Activated CD8-positive, alpha-beta T cell treated with anti-CD3 and anti-CD28 coated beads, Interleukin-2, amount 10 ng/mL, durations not matched to agents 7 days and 5 days (primary cell): ENCODE results near the gene DNM2. TPM values are rescaled to one million over a fixed set of nuclear protein-coding genes. Genes with fewer than 3 reads are reported as not detected.

Experiments
- ATAC-seq: fragments of 150-1000 bp; cut with Tn5 transposase; one replicate; pipeline ENCODE4 v1.10.0; 2021; ENCODE audit warnings: moderate library complexity
- CTCF ChIA-PET: fragments of 350-600 bp; sonication (Branson Sonifier 250); formaldehyde crosslinking; loops from one replicate; lab custom pipeline; 2021; ENCODE audit warnings: antibody characterized with exemption; lab: Charles Lee
- POLR2A ChIA-PET: fragments of 350-600 bp; sonication (Branson Sonifier 250); formaldehyde crosslinking; loops from one replicate; lab custom pipeline; 2021; ENCODE audit warnings: antibody characterized with exemption; lab: Charles Lee
- DNase-seq: peaks from one replicate; pipeline ENCODE4 v3.0.0-alpha.2; 2020
- H3K27ac Mint-ChIP-seq: one replicate; pipeline ENCODE4 v1.8.0; 2021; ENCODE audit warnings: mild to moderate bottlenecking, mixed read lengths
- H3K27me3 Mint-ChIP-seq: one replicate; pipeline ENCODE4 v1.8.0; 2021; ENCODE audit warnings: low read depth, mixed read lengths
- H3K36me3 Mint-ChIP-seq: one replicate; pipeline ENCODE4 v1.8.0; 2021; ENCODE audit warnings: low read depth, mixed read lengths
- H3K4me1 Mint-ChIP-seq: one replicate; pipeline ENCODE4 v1.8.0; 2021; ENCODE audit warnings: low read depth, mixed read lengths
- H3K4me3 Mint-ChIP-seq: one replicate; pipeline ENCODE4 v1.8.0; 2021; ENCODE audit warnings: mild to moderate bottlenecking, mixed read lengths
- H3K9me3 Mint-ChIP-seq: one replicate; pipeline ENCODE4 v1.8.0; 2022; ENCODE audit warnings: mixed read lengths; ENCODE audit not compliant: insufficient read depth
- total RNA-seq, 2 experiments: library from RNA; stranded (reverse); gene quantifications; one replicate each; pipeline ENCODE4 v1.2.3, GENCODE V29; 2021

DNM2 gene
- total RNA-seq, 2 experiments from 2014 or later: 239 to 240 TPM

GRCh38 chr19:10808937-10809649 is 91.2 kb downstream of the DNM2 start:
- CTCF ChIA-PET: interaction anchor here (1.0 kb wide), 2 partner anchors 27 to 62 kb away, joined by 3 to 4 read pairs; partner anchors contain the start of gene TMED1
- H3K27me3 Mint-ChIP-seq: no peaks in the 10 kb centered on the region
- H3K36me3 Mint-ChIP-seq: peaks cover 42% of the 10 kb centered on the region
- H3K9me3 Mint-ChIP-seq: no peaks in the 10 kb centered on the region
- no peak overlapping the region for H3K4me3 Mint-ChIP-seq
- peaks cover 36% of the 10 kb centered on the region for H3K4me1 Mint-ChIP-seq
- POLR2A ChIA-PET: interaction anchor here (1.2 to 1.5 kb wide), 3 partner anchors 9 to 108 kb away, joined by 3 to 4 read pairs (median 3); partner anchors contain the start of gene QTRT1
- DNase-seq: peak; percentile 50
- ATAC-seq: peak; percentile 47
- peak overlapping the region; percentile 55 for H3K27ac Mint-ChIP-seq

GRCh38 chr19:10809651-10810285 is 91.9 kb downstream of the DNM2 start:
- Mint-ChIP-seq H3K36me3 (peaks cover 41% of the 10 kb centered on the region), H3K9me3 (no peaks in the 10 kb centered on the region), H3K27me3 (no peaks in the 10 kb centered on the region), H3K4me3 (no peak overlapping the region), H3K27ac (peak overlapping the region; percentile 76), H3K4me1 (peaks cover 40% of the 10 kb centered on the region)
- POLR2A ChIA-PET: interaction anchor here (1.2 to 1.5 kb wide), 2 partner anchors 8 to 109 kb away, joined by 3 read pairs; partner anchors contain the start of gene QTRT1
- ATAC-seq (no peak), DNase-seq (no peak)
- CTCF ChIA-PET: interaction anchor here (1.0 kb wide), 2 partner anchors 26 to 61 kb away, joined by 3 to 4 read pairs; partner anchors contain the start of gene TMED1

- no peak for DNase-seq
- Mint-ChIP-seq H3K36me3 (peaks cover 36% of the 10 kb centered on the region), H3K27me3 (no peaks in the 10 kb centered on the region), H3K4me1 (peaks cover 40% of the 10 kb centered on the region), H3K9me3 (no peaks in the 10 kb centered on the region), H3K4me3 (no peak overlapping the region), H3K27ac (no peak overlapping the region)
- ChIA-PET POLR2A (interaction anchor here (0.7 kb wide), 1 partner anchor 16 kb away, joined by 3 read pairs; no protein-coding TSS in a partner anchor), CTCF (no interaction called here)
- ATAC-seq: no peak
Observed at GRCh38 chr19:10811391-10812111, 93.7 kb downstream of the DNM2 start.

GRCh38 chr19:10812196-10812595 is 94.3 kb downstream of the DNM2 start:
- Mint-ChIP-seq H3K9me3 (no peaks in the 10 kb centered on the region), H3K27ac (no peak overlapping the region), H3K36me3 (peaks cover 38% of the 10 kb centered on the region), H3K27me3 (no peaks in the 10 kb centered on the region), H3K4me1 (peaks cover 40% of the 10 kb centered on the region), H3K4me3 (no peak overlapping the region)
- DNase-seq (no peak), ATAC-seq (no peak)
- ChIA-PET CTCF (interaction anchor here (2.9 kb wide), 1 partner anchor 95 kb away, joined by 9 read pairs; the partner anchor contains the start of gene DNM2), POLR2A (no interaction called here)

GRCh38 chr19:10812902-10813404 is 95.1 kb downstream of the DNM2 start:
- H3K9me3 Mint-ChIP-seq: no peaks in the 10 kb centered on the region
- peaks cover 39% of the 10 kb centered on the region for H3K4me1 Mint-ChIP-seq
- ChIA-PET CTCF (interaction anchor here (2.9 kb wide), 1 partner anchor 96 kb away, joined by 9 read pairs; the partner anchor contains the start of gene DNM2), POLR2A (no interaction called here)
- DNase-seq: peak; percentile 41
- ATAC-seq: peak; percentile 43
- peak overlapping the region; percentile 87 for H3K27ac Mint-ChIP-seq
- no peaks in the 10 kb centered on the region for H3K27me3 Mint-ChIP-seq
- peaks cover 42% of the 10 kb centered on the region for H3K36me3 Mint-ChIP-seq
- no peak overlapping the region for H3K4me3 Mint-ChIP-seq

GRCh38 chr19:10815007-10815536 is 97.2 kb downstream of the DNM2 start:
- no peak for DNase-seq
- Mint-ChIP-seq H3K4me1 (peaks cover 29% of the 10 kb centered on the region), H3K9me3 (peaks cover under 1% of the 10 kb centered on the region), H3K4me3 (no peak overlapping the region), H3K27me3 (no peaks in the 10 kb centered on the region), H3K36me3 (peaks cover 37% of the 10 kb centered on the region), H3K27ac (peak overlapping the region; percentile 43)
- ChIA-PET POLR2A (no interaction called here), CTCF (interaction anchor here (2.9 kb wide), 1 partner anchor 98 kb away, joined by 9 read pairs; the partner anchor contains the start of gene DNM2)
- ATAC-seq: no peak

GRCh38 chr19:10815969-10816644 is 98.2 kb downstream of the DNM2 start:
- ChIA-PET POLR2A (no interaction called here), CTCF (no interaction called here)
- Mint-ChIP-seq H3K4me3 (no peak overlapping the region), H3K27ac (no peak overlapping the region), H3K36me3 (peaks cover 43% of the 10 kb centered on the region), H3K27me3 (no peaks in the 10 kb centered on the region), H3K4me1 (peaks cover 36% of the 10 kb centered on the region), H3K9me3 (peaks cover 9% of the 10 kb centered on the region)
- DNase-seq (no peak), ATAC-seq (no peak)

GRCh38 chr19:10816691-10817090 is 98.8 kb downstream of the DNM2 start:
- H3K27ac Mint-ChIP-seq: no peak overlapping the region
- POLR2A ChIA-PET: no interaction called here
- no peak overlapping the region for H3K4me3 Mint-ChIP-seq
- ATAC-seq (no peak), DNase-seq (no peak)
- H3K4me1 Mint-ChIP-seq: peaks cover 42% of the 10 kb centered on the region
- CTCF ChIA-PET: no interaction called here
- peaks cover 11% of the 10 kb centered on the region for H3K9me3 Mint-ChIP-seq
- H3K36me3 Mint-ChIP-seq: peaks cover 49% of the 10 kb centered on the region
- H3K27me3 Mint-ChIP-seq: no peaks in the 10 kb centered on the region

GRCh38 chr19:10817291-10818038 is 99.6 kb downstream of the DNM2 start:
- Mint-ChIP-seq H3K4me3 (no peak overlapping the region), H3K9me3 (peaks cover 11% of the 10 kb centered on the region), H3K27ac (no peak overlapping the region), H3K4me1 (peaks cover 44% of the 10 kb centered on the region), H3K27me3 (no peaks in the 10 kb centered on the region), H3K36me3 (peaks cover 55% of the 10 kb centered on the region)
- DNase-seq (no peak), ATAC-seq (no peak)
- CTCF ChIA-PET: no interaction called here
- POLR2A ChIA-PET: interaction anchor here (0.9 kb wide), 1 partner anchor 8 kb away, joined by 3 read pairs; no protein-coding TSS in a partner anchor

- Mint-ChIP-seq H3K27me3 (no peaks in the 10 kb centered on the region), H3K4me1 (peaks cover 34% of the 10 kb centered on the region), H3K9me3 (peaks cover 11% of the 10 kb centered on the region), H3K27ac (no peak overlapping the region), H3K36me3 (peaks cover 50% of the 10 kb centered on the region), H3K4me3 (no peak overlapping the region)
- no peak for DNase-seq
- POLR2A ChIA-PET: interaction anchor here (0.9 kb wide), 1 partner anchor 9 kb away, joined by 3 read pairs; no protein-coding TSS in a partner anchor
- CTCF ChIA-PET: no interaction called here
- no peak for ATAC-seq
Observed at GRCh38 chr19:10818301-10819123, 100.6 kb downstream of the DNM2 start.
